GM12878 (cell line): ENCODE data around the gene DNAJB14. TPM values are rescaled to one million over a fixed set of nuclear protein-coding genes. Genes with fewer than 3 reads are reported as not detected.
A peak's percentile ranks its signal among the peaks of the same experiment; 100 is the strongest.

ENCODE experiments used
- BACH1 ChIP-seq: fragments of 450-650 bp; IDR thresholded peaks from 2 replicates; pipeline ENCODE4 v1.6.1; 2017; ENCODE audit warnings: mild to moderate bottlenecking, borderline replicate concordance
- BCL11A ChIP-seq: IDR thresholded peaks from 2 replicates; pipeline ENCODE4 v1.6.1; 2011; ENCODE audit warnings: low read depth, low read length
- EP300 ChIP-seq, 2 experiments: fragments of 150-350 bp in 1 of 2; IDR thresholded peaks; 2 replicates each; pipeline ENCODE4 v1.6.1; 2011 to 2012; ENCODE audit warnings: low read depth in 2 of 2, low read length in 2 of 2, borderline replicate concordance in 1 of 2, improper control_type of control experiment in 1 of 2, inconsistent platforms in 1 of 2; ENCODE audit not compliant: control insufficient read depth in 1 of 2
- ETV6 ChIP-seq, 2 experiments: fragments of 450-650 bp in 1 of 2; IDR thresholded peaks in 1 of 2; conservative IDR thresholded peaks in 1 of 2; 2 replicates each; pipeline ENCODE4 v1.6.1; 2014; ENCODE audit warnings: antibody characterized with exemption in 1 of 2, borderline replicate concordance in 1 of 2, low read depth in 1 of 2, mild to moderate bottlenecking in 1 of 2, moderate library complexity in 1 of 2
- FOS ChIP-seq: IDR thresholded peaks from 3 replicates; pipeline ENCODE4 v1.6.1; 2011; ENCODE audit warnings: borderline replicate concordance; ENCODE audit not compliant: insufficient read length; ENCODE audit errors: extremely low read depth
- IKZF1 ChIP-seq: fragments of 450-650 bp; conservative IDR thresholded peaks from 2 replicates; pipeline ENCODE4 v1.6.1; 2017; ENCODE audit warnings: antibody characterized with exemption, mild to moderate bottlenecking
- JUNB ChIP-seq: IDR thresholded peaks from 2 replicates; pipeline ENCODE4 v1.6.1; 2016; ENCODE audit warnings: antibody characterized with exemption, mild to moderate bottlenecking
- JUND ChIP-seq: IDR thresholded peaks from 2 replicates; pipeline ENCODE4 v1.6.1; 2012; ENCODE audit warnings: low read depth, mild to moderate bottlenecking, low read length, improper control_type of control experiment, moderate library complexity
- KAT2A ChIP-seq: conservative IDR thresholded peaks from 2 replicates; pipeline ENCODE4 v1.6.1; 2011; ENCODE audit warnings: low read depth, low read length; ENCODE audit not compliant: control insufficient read depth
- MAX ChIP-seq: IDR thresholded peaks from 2 replicates; pipeline ENCODE4 v1.6.1; 2012; ENCODE audit warnings: low read depth, low read length, improper control_type of control experiment
- MEF2B ChIP-seq: fragments of 450-650 bp; IDR thresholded peaks from 2 replicates; pipeline ENCODE4 v1.6.1; 2018; ENCODE audit warnings: mild to moderate bottlenecking, moderate library complexity; ENCODE audit not compliant: partially characterized antibody, poor library complexity, severe bottlenecking
- MTA2 ChIP-seq: fragments of 450-650 bp; IDR thresholded peaks from 2 replicates; pipeline ENCODE4 v1.6.1; 2016; ENCODE audit warnings: low read depth, mild to moderate bottlenecking, moderate library complexity
- MXI1 ChIP-seq: fragments of 150-350 bp; IDR thresholded peaks from 2 replicates; pipeline ENCODE4 v1.6.1; 2011; ENCODE audit warnings: low read depth, mild to moderate bottlenecking, inconsistent platforms, low read length, improper control_type of control experiment
- NFIC ChIP-seq: IDR thresholded peaks from 2 replicates; pipeline ENCODE4 v1.6.1; 2012; ENCODE audit warnings: low read depth, mild to moderate bottlenecking, inconsistent platforms, low read length, moderate library complexity
- NR2C1 ChIP-seq: fragments of 450-650 bp; IDR thresholded peaks from 2 replicates; pipeline ENCODE4 v1.6.1; 2017; ENCODE audit warnings: antibody characterized with exemption, mild to moderate bottlenecking, moderate library complexity
- NR2C2 ChIP-seq: IDR thresholded peaks from 2 replicates; pipeline ENCODE4 v1.6.1; 2011; ENCODE audit warnings: borderline replicate concordance, low read depth; ENCODE audit not compliant: control insufficient read depth, insufficient read length
- PBX3 ChIP-seq: IDR thresholded peaks from 2 replicates; pipeline ENCODE4 v1.6.1; 2011; ENCODE audit warnings: mild to moderate bottlenecking, low read depth, low read length, moderate library complexity; ENCODE audit not compliant: insufficient replicate concordance
- POU2F2 ChIP-seq: IDR thresholded peaks from 3 replicates; pipeline ENCODE4 v1.6.1; 2011; ENCODE audit warnings: low read depth, mild to moderate bottlenecking, low read length, borderline replicate concordance
- RAD51 ChIP-seq: fragments of 450-650 bp; IDR thresholded peaks from 2 replicates; pipeline ENCODE4 v1.6.1; 2016; ENCODE audit warnings: moderate library complexity, mild to moderate bottlenecking, inconsistent platforms
- RELA ChIP-seq: fragments of 450-650 bp; IDR thresholded peaks from 2 replicates; pipeline ENCODE4 v1.8.0; 2014; ENCODE audit warnings: borderline replicate concordance; ENCODE audit not compliant: partially characterized antibody
- SMC3 ChIP-seq: IDR thresholded peaks from 2 replicates; pipeline ENCODE4 v1.6.1; 2011; ENCODE audit warnings: low read length, improper control_type of control experiment, borderline replicate concordance
- SUPT20H ChIP-seq: IDR thresholded peaks from 2 replicates; pipeline ENCODE4 v1.6.1; 2011; ENCODE audit warnings: low read depth, mild to moderate bottlenecking, low read length, moderate library complexity, borderline replicate concordance; ENCODE audit not compliant: control insufficient read depth
- TBL1XR1 ChIP-seq: IDR thresholded peaks from 2 replicates; pipeline ENCODE4 v1.6.1; 2012; ENCODE audit warnings: low read depth, low read length, improper control_type of control experiment
- ZBED1 ChIP-seq: IDR thresholded peaks from 2 replicates; pipeline ENCODE4 v1.6.1; 2016; ENCODE audit warnings: borderline replicate concordance
- ZBTB11 ChIP-seq: fragments of 450-650 bp; formaldehyde crosslinking; IDR thresholded peaks from 2 replicates; pipeline ENCODE4 v1.5.0; 2022; ENCODE audit warnings: mild to moderate bottlenecking, missing genetic modification characterization
- polyA plus RNA-seq, 11 experiments: library from polyadenylated mRNA; depleted of rRNA in 4 of 11; unstranded in 6 of 11; stranded (reverse) in 5 of 11; fragments of >200 nt; fragmentation: Nextera tagmentation in 4 of 11; fragmentation: Illumina TruSeq in 1 of 11; extraction: Ambion mirVana in 4 of 11; extraction: Trizol in 1 of 11; gene quantifications; 1 replicate in 1 of 11; 2 replicates in 10 of 11; pipeline versions ENCODE4 v1.2.1 to v1.2.3, GENCODE V29; 2011 to 2016; ENCODE audit warnings: inconsistent platforms in 2 of 11, missing spikeins in 2 of 11, low read depth in 1 of 11
- total RNA-seq, 4 experiments: library from RNA; depleted of rRNA in 3 of 4; stranded (reverse); fragments of >200 nt in 3 of 4; fragmentation: Illumina TruSeq in 1 of 4; extraction: Trizol in 1 of 4; gene quantifications; 2 replicates each; pipeline versions ENCODE4 v1.2.1 to v1.2.3, GENCODE V29; 2013 to 2021

Gene DNAJB14
- total and polyA plus RNA-seq, 10 of the 15 experiments (the other 5 are each of a cell fraction or from before 2014, with no cell fraction given) = 9.5 to 49.2 (median 27.8) TPM

GRCh38 chr4:99852199-99852749 lies 94.1 kb downstream of the DNAJB14 start (continued):
- TF ChIP-seq MXI1 = no peak
- TF ChIP-seq MTA2 = no peak
- no peak for TF ChIP-seq BACH1
- no peak for TF ChIP-seq POU2F2
- peak; percentile 39; the same call in 1 of the 2 replicates for TF ChIP-seq NFIC
- no peak for TF ChIP-seq NR2C1
- TF ChIP-seq SUPT20H = no peak
- TF ChIP-seq KAT2A = no peak
- no peak for TF ChIP-seq SMC3
- 0 out of 2 replicates have a peak, but pooled peaks have one; percentile 14 for TF ChIP-seq IKZF1
- peak; percentile 72 for TF ChIP-seq JUNB
- TF ChIP-seq BCL11A = 0 out of 2 replicates have a peak, but pooled peaks have one; percentile 3
- no peak for TF ChIP-seq ZBED1
- TF ChIP-seq NR2C2 = no peak
- TF ChIP-seq JUND = no peak
- TF ChIP-seq PBX3 = peak; percentile 6
- TF ChIP-seq TBL1XR1 = no peak
- TF ChIP-seq RELA = no peak
- TF ChIP-seq ETV6 (conservative IDR thresholded peaks at IDR 0.05 in 1 of 2, IDR thresholded peaks at IDR 0.05 in 1 of 2; ENCODE audit: borderline replicate concordance in 1 of 2, low read depth in 1 of 2) = no peak
- TF ChIP-seq ZBTB11 (CRISPR knock-in tag) = no peak
- TF ChIP-seq RAD51 = no peak
- no peak for TF ChIP-seq FOS
- no peak for TF ChIP-seq MEF2B
- TF ChIP-seq MAX = no peak
- TF ChIP-seq EP300 (IDR thresholded peaks at IDR 0.05; ENCODE audit: borderline replicate concordance in 1 of 2, control insufficient read depth in 1 of 2, low read depth in 2 of 2, low read length in 2 of 2) = no peak
